Calu3 (cell line): ENCODE data around the gene NCAM2. TPM values are rescaled to one million over a fixed set of nuclear protein-coding genes. Genes with fewer than 3 reads are reported as not detected.

Experiments
- BruUV-seq: library from RNA; stranded (reverse); fragments of 400-500 nt; replicated peaks from 2 replicates; lab custom pipeline; 2021; lab: Mats Ljungman, UMichigan
- CTCF ChIA-PET: fragments of 300-600 bp; sonication (Branson Sonifier 250); formaldehyde crosslinking; loops from one replicate; lab custom pipeline; 2022; ENCODE audit warnings: antibody characterized with exemption; lab: Charles Lee
- DNase-seq: peaks from one replicate; pipeline ENCODE4 v3.0.0; 2022
- H3K27ac Mint-ChIP-seq: one replicate; pipeline ENCODE4 v1.8.0; 2022; ENCODE audit warnings: mixed read lengths; ENCODE audit not compliant: unreplicated experiment
- H3K27me3 Mint-ChIP-seq: one replicate; pipeline ENCODE4 v1.8.0; 2022; ENCODE audit warnings: mixed read lengths; ENCODE audit not compliant: unreplicated experiment
- H3K36me3 Mint-ChIP-seq: one replicate; pipeline ENCODE4 v1.8.0; 2022; ENCODE audit warnings: mild to moderate bottlenecking, moderate library complexity, mixed read lengths; ENCODE audit not compliant: insufficient read depth, unreplicated experiment
- H3K4me1 Mint-ChIP-seq: one replicate; pipeline ENCODE4 v1.8.0; 2022; ENCODE audit warnings: mild to moderate bottlenecking, low read depth, mixed read lengths; ENCODE audit not compliant: unreplicated experiment
- H3K4me3 Mint-ChIP-seq: one replicate; pipeline ENCODE4 v1.8.0; 2022; ENCODE audit warnings: mild to moderate bottlenecking, low read depth, moderate library complexity, mixed read lengths; ENCODE audit not compliant: unreplicated experiment
- H3K9me3 Mint-ChIP-seq: one replicate; pipeline ENCODE4 v1.8.0; 2022; ENCODE audit warnings: low read depth, mixed read lengths; ENCODE audit not compliant: unreplicated experiment
- intact Hi-C: fragments of 100-400 bp; cut with micrococcal nuclease; formaldehyde crosslinking; loops from one replicate; pipeline ENCODE4 v1.10.0; 2022; ENCODE audit not compliant: unreplicated experiment
- total RNA-seq: library from RNA; stranded (reverse); gene quantifications from 2 replicates; pipeline ENCODE4 v1.2.3, GENCODE V29; 2022
- TF ChIP-seq, protein P1 (sequence below): fragments of 200-600 bp; IDR thresholded peaks from one replicate; pipeline ENCODE4 v1.8.0; 2022; ENCODE audit warnings: antibody characterized with exemption; ENCODE audit not compliant: unreplicated experiment

NCAM2 gene
- total RNA-seq, 1 experiment from 2014 or later: not detected

- Mint-ChIP-seq H3K27me3 (no peaks in the 10 kb centered on the region), H3K4me3 (no peak overlapping the region), H3K36me3 (no peaks in the 10 kb centered on the region), H3K27ac (no peak overlapping the region), H3K4me1 (no peaks in the 10 kb centered on the region), H3K9me3 (peaks cover 4% of the 10 kb centered on the region)
- BruUV-seq: no TSS peak
- no peak for DNase-seq
- TF ChIP-seq, protein P1, sequence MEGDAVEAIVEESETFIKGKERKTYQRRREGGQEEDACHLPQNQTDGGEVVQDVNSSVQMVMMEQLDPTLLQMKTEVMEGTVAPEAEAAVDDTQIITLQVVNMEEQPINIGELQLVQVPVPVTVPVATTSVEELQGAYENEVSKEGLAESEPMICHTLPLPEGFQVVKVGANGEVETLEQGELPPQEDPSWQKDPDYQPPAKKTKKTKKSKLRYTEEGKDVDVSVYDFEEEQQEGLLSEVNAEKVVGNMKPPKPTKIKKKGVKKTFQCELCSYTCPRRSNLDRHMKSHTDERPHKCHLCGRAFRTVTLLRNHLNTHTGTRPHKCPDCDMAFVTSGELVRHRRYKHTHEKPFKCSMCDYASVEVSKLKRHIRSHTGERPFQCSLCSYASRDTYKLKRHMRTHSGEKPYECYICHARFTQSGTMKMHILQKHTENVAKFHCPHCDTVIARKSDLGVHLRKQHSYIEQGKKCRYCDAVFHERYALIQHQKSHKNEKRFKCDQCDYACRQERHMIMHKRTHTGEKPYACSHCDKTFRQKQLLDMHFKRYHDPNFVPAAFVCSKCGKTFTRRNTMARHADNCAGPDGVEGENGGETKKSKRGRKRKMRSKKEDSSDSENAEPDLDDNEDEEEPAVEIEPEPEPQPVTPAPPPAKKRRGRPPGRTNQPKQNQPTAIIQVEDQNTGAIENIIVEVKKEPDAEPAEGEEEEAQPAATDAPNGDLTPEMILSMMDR: no peak
- CTCF ChIA-PET: no interaction called here
- intact Hi-C loops: loop anchor here (10.0 kb wide), 1 partner anchor 1794 kb away; no protein-coding TSS in a partner anchor
Observed at GRCh38 chr21:21000591-21001175, 2.5 kb downstream of the NCAM2 start.

GRCh38 chr21:21001591-21002100 is 3.4 kb downstream of the NCAM2 start:
- H3K36me3 Mint-ChIP-seq: no peaks in the 10 kb centered on the region
- intact Hi-C loops: loop anchor here (10.0 kb wide), 1 partner anchor 1793 kb away; no protein-coding TSS in a partner anchor
- peaks cover 4% of the 10 kb centered on the region for H3K9me3 Mint-ChIP-seq
- H3K27me3 Mint-ChIP-seq: no peaks in the 10 kb centered on the region
- DNase-seq: no peak
- no peaks in the 10 kb centered on the region for H3K4me1 Mint-ChIP-seq
- no peak overlapping the region for H3K4me3 Mint-ChIP-seq
- no TSS peak for BruUV-seq
- TF ChIP-seq, protein P1: no peak
- CTCF ChIA-PET: no interaction called here
- H3K27ac Mint-ChIP-seq: no peak overlapping the region

GRCh38 chr21:21002153-21002552 is 3.9 kb downstream of the NCAM2 start:
- intact Hi-C loops: loop anchor here (10.0 kb wide), 1 partner anchor 1793 kb away; no protein-coding TSS in a partner anchor
- no peak for DNase-seq
- CTCF ChIA-PET: no interaction called here
- H3K27ac Mint-ChIP-seq: no peak overlapping the region
- no peaks in the 10 kb centered on the region for H3K4me1 Mint-ChIP-seq
- BruUV-seq: no TSS peak
- H3K27me3 Mint-ChIP-seq: no peaks in the 10 kb centered on the region
- peaks cover 4% of the 10 kb centered on the region for H3K9me3 Mint-ChIP-seq
- TF ChIP-seq, protein P1: no peak
- no peaks in the 10 kb centered on the region for H3K36me3 Mint-ChIP-seq
- no peak overlapping the region for H3K4me3 Mint-ChIP-seq

DNA sequence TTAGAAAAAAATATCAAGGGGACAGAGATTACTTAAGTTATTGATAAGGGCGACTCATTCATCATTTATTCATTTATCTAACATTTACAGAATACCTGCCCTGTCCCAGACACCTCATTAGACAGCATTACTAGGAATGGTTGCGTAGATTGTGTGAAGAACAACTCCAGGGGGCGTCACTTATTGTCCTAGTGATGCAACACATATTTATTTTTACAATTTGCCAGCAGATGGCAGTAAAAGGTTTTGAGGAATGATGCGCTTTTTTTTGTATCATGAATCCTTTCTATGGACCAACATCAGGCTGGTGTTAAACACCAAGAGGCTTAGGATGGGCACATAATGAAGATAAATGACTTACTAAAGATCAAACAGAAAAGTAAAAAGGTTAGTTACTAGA is 5.5 kb downstream of the NCAM2 start:
- no peak overlapping the region for H3K27ac Mint-ChIP-seq
- TF ChIP-seq, protein P1: no peak
- H3K4me1 Mint-ChIP-seq: no peaks in the 10 kb centered on the region
- intact Hi-C loops: loop anchor here (10.0 kb wide), 1 partner anchor 1791 kb away; no protein-coding TSS in a partner anchor
- no peaks in the 10 kb centered on the region for H3K27me3 Mint-ChIP-seq
- DNase-seq: no peak
- no TSS peak for BruUV-seq
- H3K4me3 Mint-ChIP-seq: no peak overlapping the region
- H3K9me3 Mint-ChIP-seq: peaks cover 4% of the 10 kb centered on the region
- H3K36me3 Mint-ChIP-seq: no peaks in the 10 kb centered on the region
- CTCF ChIA-PET: no interaction called here
